ENCODE measurements around the gene TRIM63.

The TRIM63 gene

GRCh38 chr1:26019641-26020315 is 47.7 kb downstream of the TRIM63 start:
- in situ Hi-C loops (cut with MboI; ENCODE audit: low sequenced_read_pairs): no loop called here

GRCh38 chr1:26017606-26018005 is 49.8 kb downstream of the TRIM63 start:
- in situ Hi-C loops (cut with MboI; ENCODE audit: low sequenced_read_pairs): no loop called here

GRCh38 chr1:26016953-26017545 is 50.4 kb downstream of the TRIM63 start:
- in situ Hi-C loops (cut with MboI; ENCODE audit: low sequenced_read_pairs): no loop called here

- in situ Hi-C loops (cut with MboI; ENCODE audit: low sequenced_read_pairs): no loop called here
Measured at GRCh38 chr1:26016258-26016952, 51.0 kb downstream of the TRIM63 start.

GRCh38 chr1:26015358-26015757 is 52.1 kb downstream of the TRIM63 start:
- in situ Hi-C loops (cut with MboI; ENCODE audit: low sequenced_read_pairs): no loop called here

GRCh38 chr1:26014179-26014578 is 53.3 kb downstream of the TRIM63 start:
- in situ Hi-C loops (cut with MboI; ENCODE audit: low sequenced_read_pairs): no loop called here

- in situ Hi-C loops (cut with MboI; ENCODE audit: low sequenced_read_pairs): no loop called here
Measured at GRCh38 chr1:26012864-26013263, 54.6 kb downstream of the TRIM63 start.

- in situ Hi-C loops (cut with MboI; ENCODE audit: low sequenced_read_pairs): no loop called here
Measured at GRCh38 chr1:26010825-26011224, 56.6 kb downstream of the TRIM63 start.

- in situ Hi-C loops (cut with MboI; ENCODE audit: low sequenced_read_pairs): no loop called here
Measured at GRCh38 chr1:26009796-26010447, 57.5 kb downstream of the TRIM63 start.

- in situ Hi-C loops (cut with MboI; ENCODE audit: low sequenced_read_pairs): no loop called here
Measured at GRCh38 chr1:26006710-26007109, 60.7 kb downstream of the TRIM63 start.

- in situ Hi-C loops (cut with MboI; ENCODE audit: low sequenced_read_pairs): no loop called here
Measured at GRCh38 chr1:26005434-26006105, 61.9 kb downstream of the TRIM63 start.

GRCh38 chr1:26003756-26004155 is 63.7 kb downstream of the TRIM63 start:
- in situ Hi-C loops (cut with MboI; ENCODE audit: low sequenced_read_pairs): no loop called here

- in situ Hi-C loops (cut with MboI; ENCODE audit: low sequenced_read_pairs): no loop called here
Measured at GRCh38 chr1:26003262-26003661, 64.2 kb downstream of the TRIM63 start.
